Measurements from ENCODE around the gene C16orf74.

Gene C16orf74

DNA sequence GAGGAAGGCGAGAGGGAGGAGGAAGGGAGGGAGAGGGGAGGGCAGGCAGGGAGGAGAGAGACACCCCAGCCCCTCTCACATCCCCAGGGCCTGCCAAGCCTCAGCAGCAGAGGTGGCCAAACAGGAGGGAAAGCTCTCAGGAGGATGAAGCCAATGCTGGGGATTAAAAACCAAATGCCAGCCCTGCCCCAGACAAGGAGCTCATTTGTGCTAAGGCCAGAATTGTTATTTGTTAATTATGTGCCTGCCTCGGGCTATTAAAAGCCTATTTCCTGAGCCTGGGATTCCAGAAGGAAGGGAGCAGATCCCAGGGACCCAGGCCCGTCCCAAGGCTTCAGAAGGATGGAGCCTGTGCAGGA is 34.2 kb downstream of the C16orf74 start:
- no peak for DNase-seq

DNA sequence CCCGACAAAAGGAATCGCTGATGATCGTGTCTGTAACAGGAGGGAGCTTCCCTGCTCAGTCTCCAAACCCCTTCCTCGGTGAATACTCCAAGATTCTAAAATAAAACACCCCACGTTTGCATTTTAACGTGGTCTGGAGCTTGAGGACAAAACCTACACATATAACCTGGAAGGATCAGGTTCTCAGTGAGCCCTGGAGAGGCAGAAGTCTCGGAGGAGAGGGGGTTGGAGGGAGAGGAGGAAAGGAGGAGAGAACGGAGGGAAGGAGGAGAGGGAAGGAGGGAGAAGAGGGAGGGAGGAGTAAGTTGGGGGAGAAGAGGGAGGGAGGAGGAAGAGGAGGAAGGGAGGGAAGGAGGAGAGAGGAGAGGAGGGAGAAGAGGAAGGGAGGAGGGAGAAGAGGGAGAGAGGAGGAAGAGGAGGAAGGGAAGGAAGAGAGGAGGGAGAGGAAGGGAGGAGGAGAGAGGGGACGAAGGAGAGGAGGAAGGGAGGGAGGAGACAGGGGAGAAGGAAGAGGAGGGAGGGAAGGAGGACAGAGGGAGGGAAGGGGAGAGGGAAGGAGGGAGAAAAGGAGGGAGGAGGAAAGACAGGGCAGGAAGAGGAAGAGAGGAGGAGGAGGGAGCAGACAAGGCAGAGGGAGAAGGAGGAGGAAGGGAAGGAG is 34.7 kb downstream of the C16orf74 start:
- no peak for DNase-seq

DNA sequence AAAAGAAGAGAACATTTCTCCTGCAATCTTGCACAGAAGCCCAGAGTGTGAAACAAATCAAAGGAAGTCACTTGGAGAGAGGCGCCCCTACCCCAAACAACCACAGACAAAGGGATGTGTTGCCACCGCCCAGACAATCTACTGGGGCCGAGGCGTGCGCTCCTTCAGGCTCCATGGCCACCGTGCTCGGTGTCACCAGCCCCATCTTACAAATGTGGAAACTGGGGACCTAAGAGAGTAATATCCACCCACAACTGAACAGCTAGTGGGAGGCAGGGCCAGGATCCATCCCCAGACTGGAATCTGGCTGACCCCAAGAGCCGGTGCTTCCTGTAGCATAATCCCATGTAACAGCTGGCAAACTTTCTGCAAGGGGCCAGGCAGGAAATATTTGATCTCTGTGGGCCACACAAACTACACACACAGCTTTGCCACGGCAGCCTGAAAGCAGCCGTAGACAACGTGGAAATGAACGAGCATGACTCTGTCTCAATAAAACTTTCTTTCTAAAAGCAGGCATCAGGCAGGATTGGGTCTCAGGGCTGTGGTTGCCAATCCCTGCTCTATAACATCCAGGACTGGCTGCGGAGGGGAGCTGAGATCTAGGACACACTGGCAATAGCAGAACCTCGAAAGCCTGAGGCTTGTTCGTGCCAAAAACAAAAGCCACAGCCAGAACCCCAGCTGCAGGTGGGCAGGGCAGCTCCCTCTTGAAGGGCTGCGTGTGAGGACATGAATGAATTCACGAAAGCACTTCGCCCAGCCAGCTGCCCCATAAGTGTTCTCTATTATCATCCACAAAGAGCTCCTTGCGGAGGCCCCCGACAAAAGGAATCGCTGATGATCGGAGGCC is 35.5 kb downstream of the C16orf74 start:
- peak; percentile 80 for DNase-seq

DNA sequence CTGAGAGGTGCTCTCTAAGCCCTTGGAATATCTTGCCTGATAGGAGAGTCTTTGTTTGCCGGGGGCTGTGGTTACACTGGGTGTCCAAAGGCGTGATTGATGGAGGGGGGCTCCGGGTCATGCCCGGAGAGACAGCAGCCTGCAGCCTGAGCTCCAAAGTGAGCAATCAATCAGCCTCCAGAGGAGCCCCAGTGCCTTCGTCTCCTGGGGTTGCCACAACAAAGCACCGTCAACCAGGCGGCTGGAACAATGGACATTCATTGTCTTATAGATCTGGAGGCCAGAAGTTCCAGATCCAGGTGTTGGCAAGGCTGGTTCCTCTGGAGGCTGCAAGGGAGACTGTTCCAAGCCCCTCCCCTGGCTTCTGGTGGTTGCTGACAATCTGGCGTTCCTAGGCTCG is 38.1 kb downstream of the C16orf74 start:
- DNase-seq = no peak

DNA sequence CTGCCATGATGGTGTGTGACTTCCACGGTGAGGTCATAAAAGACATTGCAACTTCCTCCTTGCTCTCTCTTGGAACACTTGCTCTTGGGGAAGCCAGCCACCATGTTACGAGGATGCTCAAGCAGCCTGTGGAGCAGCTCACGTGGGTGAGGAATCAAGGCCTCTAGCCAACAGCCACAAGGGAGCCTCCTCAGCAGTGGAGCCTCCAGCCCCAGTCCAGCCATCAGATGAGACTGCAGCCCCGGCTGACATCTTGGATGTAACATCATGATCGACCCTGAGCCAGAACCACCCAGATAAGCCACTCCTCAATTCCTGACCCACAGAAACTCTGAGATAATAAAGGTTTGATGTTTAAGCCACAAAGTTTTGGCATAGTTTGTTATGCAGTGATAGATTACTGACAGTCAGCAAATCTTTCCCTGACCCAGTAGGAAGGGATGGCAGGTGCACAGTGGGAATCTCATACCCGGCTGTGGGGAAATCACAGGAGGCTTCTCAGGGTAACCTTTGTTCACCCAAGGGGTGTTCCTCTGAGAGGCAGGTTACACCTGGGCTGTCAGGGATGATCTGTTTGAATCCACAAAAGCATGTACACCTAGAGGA is 38.8 kb downstream of the C16orf74 start:
- no peak for DNase-seq

DNA sequence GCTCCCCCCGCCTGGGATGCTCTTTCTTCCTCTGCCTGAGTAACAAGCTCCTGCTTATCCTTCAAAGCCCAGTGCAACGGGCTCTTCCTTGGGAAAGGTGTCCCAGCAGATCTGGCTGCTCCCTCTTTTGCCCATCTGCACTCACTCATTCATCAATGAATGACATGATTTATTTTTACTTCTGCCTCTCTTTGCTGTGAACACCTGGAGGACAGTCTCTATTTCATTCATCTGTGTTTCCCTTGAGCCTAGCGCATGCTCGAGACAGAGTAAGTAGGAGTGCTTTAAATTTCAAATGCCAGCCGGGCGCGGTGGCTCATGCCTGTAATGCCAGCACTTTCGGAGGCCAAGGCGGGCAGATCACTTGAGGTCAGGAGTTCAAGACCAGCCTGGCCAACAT is 40.2 kb downstream of the C16orf74 start:
- DNase-seq = no peak

DNA sequence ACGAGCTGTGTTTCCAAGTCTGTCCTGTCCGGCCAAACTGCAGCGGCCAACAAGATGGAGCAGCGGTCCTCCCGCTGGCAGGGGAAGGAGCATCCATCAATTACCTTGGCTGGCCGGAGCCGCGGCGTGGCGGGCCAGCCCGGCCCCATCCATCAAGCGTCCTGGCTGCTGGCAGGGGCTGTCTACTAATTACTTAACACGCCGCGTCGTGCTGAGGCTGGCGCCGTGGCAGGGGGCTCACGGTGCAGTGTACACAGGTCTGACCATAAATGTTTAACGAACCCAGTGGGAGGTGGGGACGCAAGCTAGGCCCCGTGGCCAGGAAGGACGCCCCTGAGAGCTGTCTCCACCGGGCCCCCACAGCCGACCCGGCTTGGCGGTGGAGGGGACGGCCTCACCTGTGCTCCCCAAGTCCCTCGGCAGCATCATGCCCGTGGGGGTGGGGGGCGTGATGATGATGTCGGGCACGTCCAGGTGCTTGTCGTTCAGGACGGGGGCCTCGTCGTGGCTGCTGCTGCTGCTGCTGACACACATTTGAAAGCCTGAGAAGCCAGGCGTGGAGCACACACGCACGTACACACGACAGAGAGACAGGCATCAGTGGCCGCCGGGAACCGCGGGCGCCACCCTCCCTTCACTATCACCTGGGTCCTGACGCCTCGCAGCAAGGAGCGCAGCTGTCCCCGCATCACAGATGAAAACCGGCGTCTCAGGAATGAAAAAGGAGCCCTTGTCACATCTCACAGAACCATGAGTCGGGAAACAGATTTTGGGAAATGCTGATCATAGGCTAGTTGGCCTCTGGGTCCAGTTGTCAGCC is 40.9 kb downstream of the C16orf74 start:
- no peak for DNase-seq

DNA sequence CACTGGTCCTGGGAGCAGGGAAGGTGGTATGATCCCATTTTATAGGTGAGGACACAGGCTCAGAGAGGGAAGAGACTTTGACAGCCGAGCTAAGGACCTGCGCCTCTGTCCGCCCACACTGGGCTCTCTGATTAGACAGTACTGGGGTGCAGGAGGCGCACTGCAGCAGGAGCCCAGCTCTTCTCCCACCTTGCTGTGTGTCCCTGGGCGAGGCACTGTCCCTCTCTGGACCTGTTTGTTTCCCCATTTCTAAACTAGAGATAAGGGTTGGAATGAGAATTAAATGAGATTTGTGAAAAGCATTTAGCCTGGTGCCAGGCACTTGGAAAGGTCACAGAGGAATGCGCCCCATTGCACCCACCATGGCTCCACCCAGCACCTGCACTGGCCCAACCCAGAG is 42.6 kb downstream of the C16orf74 start:
- DNase-seq = no peak

DNA sequence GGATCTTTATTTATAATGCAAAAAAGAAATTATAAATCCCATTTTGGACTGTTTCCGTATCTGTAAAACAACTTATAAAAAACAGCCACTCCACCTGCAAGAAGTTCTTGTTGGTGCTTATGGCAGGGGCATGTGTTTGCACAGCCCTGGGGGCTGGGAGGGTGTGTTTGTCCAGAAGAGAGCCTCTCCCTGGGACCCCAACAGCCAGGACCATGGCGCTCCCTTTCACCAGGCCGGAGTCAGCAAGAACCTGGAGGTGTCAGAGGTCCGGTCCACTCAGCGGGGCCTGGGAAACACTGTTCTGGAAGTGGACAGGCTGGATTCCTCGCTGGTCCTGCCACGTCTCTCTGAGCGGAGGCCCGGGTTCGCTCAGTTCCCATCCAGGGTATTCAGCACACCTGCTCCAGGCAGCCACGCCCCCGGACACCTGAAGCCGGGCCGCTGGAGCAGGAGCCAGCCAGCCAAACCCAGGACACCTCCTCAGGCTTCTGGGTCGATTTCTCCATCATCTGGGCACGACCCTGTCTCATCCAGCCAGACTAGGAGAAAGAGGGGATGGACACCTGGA is 43.3 kb downstream of the C16orf74 start:
- no peak for DNase-seq

DNA sequence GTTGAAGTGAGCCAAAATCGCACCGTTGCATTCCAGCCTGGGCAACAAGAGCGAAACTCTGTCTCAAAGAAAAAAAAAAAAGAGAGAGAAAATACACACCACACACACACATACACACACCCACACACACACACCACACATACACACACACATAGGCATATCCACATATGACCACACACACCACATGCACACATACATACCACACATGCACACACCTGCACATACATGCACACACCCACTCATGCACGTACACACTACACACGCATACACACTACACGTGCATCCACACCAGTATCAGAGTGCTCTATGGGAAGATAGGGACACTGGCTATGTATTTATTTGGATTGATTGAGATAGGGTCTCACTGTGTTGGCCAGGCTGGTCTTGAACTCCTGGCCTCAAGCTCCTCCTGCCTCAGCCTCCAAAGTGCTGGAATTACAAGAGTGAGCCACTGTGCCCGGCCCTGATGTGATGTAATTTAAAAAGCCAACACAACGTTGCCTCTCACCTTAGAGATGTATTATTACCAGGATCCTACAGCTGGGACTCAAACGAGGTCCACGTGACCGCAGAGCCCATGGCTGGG is 44.4 kb downstream of the C16orf74 start:
- DNase-seq = no peak

DNA sequence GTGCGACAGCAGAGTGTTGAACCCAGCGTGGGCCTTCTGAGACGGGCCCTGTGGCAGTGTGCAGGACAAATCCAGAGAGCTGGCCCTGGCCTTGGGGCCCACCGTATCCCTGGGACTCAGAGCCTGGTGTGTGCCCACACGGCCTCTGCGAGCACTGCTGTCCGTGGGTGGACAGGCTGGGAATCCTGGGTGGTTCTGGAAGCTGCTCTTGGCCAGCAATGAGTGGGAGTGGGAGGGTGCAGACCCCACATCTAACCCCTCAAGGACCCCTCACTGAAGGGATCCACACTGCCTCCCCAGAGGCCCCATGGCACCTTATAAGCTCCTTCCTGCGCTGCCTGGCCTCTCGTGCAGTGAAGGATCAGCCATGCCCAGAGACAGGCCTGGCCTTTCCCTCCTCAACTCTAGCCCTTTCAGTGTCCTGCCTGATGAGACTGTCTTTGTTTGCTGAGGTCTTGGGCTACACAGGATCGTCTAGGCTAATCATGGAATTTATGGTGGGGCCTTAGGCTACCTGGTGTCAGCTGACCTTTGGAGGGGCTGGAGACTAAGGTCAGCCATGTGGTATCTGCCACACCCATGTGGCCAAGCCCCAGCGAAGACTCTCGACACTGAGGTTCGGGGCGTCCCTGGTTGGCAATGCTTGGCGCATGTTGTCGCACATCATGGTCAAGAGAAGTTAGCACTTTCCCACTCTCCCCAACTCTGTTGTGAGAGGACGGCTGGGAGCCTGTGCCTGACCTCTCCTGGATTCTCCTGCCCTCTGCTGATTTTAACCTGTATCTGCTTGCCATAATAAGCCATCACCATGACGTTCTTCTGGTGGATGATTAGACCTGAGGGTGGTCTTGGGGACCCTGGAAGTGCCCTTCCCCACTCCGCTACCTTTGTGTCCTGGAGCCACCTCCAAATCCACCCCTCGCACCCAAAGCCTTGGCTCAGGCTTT is 45.7 kb downstream of the C16orf74 start:
- DNase-seq = no peak

DNA sequence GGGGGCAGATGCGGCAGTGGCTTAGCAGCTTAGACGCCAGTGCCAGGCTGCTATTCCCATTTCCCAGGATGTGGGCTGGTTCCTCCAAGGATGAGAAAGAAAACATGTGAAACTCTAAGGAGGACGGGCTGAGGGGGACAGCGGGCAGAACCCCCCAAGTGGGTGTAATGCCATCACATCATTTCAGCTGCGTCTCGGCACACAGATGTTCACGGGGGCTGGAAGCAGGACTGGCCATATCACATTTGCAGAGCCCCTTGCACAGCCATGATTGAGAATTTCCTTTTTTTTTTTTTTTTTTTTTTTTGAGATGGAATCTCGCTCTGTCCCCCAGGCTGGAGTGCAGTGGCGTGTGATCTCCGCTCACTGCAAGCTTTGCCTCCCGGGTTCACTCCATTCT is 46.9 kb downstream of the C16orf74 start:
- DNase-seq = no peak

DNA sequence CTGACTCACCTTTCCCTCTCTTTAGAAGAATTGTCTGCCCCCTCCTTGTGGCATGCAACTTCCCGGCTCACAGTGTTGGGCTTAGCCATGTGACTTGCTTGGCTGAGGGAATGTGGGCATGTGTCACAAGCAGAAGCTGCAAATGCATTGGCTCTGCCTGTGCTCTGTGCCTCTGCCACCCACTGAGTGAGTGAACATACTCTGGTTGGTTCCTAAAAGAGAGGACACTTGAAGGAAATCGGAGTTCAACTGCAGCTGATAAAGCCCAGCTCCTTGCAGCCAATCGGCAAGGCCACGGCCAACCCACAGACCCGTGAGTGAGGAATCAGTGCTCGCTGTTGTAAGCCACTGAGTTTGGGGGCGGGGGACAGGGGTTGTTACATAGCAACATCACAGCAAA is 51.3 kb downstream of the C16orf74 start:
- DNase-seq = no peak

DNA sequence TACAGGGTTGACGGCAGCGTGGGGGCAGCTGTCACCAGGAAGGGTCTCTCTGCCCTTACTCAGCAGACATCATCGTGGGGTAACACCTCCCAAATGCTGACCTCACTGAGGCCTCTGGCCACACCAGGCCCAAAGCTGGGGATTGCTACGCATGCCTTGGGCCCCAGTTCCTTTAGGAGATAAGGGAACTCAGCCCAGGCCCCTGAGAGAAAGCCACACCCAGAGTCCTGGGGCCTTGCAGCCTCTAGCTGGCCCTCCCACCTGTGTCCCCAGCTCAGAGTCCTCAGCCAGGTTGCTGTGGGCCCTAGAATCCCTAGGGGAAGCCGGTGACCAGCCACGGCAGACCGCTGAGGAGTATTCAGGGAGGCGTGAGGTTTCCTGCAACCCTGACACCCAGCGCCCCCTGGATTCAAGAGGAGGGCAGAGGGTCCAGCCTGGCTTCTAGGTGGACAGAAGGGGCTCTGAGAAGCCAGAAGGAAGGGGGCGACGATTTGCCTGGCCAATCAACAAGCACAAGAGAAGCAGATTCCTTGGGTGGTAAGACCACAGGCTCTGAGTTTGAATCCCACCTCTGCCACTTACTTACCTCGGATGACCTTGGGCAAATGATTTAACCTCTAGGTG is 51.8 kb downstream of the C16orf74 start:
- DNase-seq = no peak

DNA sequence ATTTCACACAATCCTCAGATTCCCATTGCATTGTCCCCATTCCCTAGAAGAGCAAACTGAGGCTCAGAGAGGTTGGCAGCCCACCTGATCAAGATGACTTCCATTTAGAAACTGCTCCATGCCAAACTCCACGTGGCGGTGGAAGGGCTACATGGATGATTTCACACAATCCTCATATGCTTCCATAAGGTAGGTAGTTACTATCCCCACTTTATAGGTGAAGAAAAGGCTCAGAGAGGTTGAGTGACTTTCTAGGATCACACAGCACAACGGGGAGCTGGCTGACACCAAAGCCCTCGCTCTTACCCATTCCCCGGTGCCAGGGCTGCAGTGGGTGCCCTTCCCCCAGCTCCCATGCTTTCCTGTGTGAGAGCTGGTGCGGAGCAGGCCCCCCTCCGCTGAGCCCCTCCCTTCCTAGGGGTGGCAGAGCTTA is 52.4 kb downstream of the C16orf74 start:
- no peak for DNase-seq

DNA sequence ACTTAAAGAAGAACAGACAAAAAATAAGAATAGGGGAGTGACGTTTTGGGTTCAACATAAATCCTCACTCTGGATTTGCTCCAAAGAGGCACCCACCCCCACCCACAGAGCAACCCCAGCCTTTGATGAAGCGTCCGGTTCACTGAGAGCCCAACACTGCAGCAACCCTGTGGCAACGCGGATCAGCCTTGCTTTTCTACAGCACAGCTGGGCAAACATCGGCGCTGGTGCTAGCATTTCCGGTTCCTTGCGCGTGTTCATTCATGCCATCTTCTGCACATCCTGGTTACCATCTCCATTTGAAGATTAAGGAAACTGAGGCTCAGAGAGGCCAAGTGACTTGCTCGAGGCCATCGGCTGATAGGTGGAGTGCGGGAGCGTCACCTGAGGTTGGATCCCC is 53.5 kb downstream of the C16orf74 start:
- DNase-seq = no peak

DNA sequence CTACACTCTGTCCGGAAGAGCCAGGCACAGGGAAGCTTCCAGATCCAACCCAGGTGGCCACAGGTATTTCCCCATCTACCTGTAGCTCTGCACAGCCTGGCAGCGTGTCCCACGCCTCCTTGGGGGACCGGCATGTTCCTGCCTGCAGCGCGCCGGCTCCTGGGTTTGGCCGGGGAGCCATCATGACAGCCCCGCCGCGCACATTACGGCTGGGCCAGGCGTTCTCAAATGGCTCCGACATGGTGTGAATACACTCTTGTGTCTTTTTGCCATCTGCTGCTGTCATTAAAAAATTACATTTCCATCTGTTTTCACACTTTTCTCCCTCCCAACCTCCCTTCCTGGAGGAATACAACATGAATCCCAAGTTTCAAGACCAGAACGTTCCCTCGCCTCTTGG is 54.1 kb downstream of the C16orf74 start:
- no peak for DNase-seq

DNA sequence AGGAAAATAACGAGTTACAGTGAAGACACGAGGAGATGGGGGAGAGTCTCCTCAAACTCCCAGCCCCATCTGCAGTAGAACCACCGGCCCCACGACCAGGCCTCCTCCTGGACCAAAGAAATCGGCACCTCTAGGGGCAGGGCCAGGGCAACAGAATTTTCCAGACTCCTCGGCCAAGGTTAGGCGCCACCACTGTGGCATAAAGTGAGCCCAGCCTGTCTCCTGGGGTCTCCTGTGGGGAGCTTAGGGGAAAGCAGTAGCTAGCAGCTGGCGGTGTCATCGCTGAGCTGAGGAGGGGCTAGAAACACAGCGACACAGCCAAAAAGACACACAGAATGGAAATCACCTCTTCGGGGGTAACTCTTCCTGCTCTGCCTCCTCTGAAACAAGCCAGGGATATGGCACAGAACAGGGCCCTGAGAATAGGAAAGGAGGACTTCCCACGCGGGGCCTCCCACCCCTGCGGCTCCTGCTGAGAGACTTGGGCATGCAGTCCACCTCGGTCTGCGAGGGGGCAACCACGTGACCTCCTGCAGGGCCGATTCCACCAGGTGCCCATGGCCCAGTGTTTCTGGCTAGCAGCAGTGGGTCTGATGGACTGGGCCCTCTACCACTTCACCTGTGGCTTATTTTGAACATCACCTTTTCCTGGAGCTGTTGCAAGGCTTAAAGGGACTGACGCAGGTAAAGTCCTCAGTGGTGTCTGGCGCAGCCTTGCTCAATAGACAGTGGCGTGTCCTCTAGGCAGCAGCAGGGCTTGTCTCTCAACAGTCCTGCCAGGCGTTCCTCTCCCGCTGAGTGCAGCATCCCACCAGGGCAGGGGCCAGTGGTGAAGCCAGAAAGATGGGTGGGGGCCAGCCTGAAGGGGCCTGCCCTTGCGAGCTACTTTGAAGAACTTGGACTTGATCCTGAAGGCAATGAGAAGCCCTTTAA is 55.4 kb downstream of the C16orf74 start:
- no peak for DNase-seq

DNA sequence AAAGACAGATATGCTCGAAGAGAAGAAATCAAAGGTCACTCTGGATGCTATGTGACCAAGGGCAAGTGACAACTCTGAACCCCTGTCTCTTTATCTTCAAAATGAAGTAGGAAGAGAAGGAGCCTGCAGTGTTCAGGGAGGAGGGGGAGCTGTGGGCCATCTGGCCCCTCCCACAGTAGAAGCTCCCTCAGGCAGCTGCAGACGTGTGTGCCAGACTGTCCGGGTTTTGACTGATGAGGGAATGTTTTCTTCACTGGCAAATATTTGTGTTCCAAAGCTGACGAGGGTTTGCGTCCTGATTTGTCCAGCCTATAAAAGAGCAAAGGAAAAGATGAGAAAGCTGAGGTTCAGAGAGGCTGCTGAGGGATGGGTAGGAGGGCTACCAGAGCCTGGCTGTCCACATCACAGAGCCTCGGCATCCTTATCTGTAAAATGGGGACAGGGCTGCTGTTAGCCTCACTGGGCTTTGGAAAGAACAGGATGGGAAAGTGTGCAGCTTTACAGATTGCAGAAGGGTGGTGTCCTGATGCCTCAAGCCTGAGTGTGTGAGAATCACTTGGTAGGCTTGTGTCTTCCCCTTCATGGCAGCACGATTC is 60.3 kb downstream of the C16orf74 start:
- DNase-seq = no peak
